Parathyroid adenoma (tissue), 2 donors: ENCODE results near the gene FAM20B.

ENCODE experiments used
- H2AFZ ChIP-seq: fragments of 300-600 bp; sonication (generic); one replicate; pipeline ENCODE4 v1.7.0; 2017; ENCODE audit warnings: antibody characterized with exemption, mild to moderate bottlenecking
- H3K27ac ChIP-seq: fragments of 300-600 bp; sonication (generic); one replicate; pipeline ENCODE4 v1.7.0; 2017
- H3K27me3 ChIP-seq: fragments of 300-600 bp; sonication (generic); one replicate; pipeline ENCODE4 v1.7.0; 2017; ENCODE audit warnings: low read length; ENCODE audit not compliant: control insufficient read depth, insufficient read depth
- H3K36me3 ChIP-seq: fragments of 300-600 bp; sonication (generic); one replicate; pipeline ENCODE4 v1.7.0; 2017; ENCODE audit warnings: low read length; ENCODE audit not compliant: control insufficient read depth, insufficient read depth
- H3K4me1 ChIP-seq: fragments of 300-600 bp; sonication (generic); one replicate; pipeline ENCODE4 v1.7.0; 2017; ENCODE audit warnings: control low read depth
- H3K4me2 ChIP-seq: fragments of 300-600 bp; sonication (generic); one replicate; pipeline ENCODE4 v1.7.0; 2017; ENCODE audit warnings: low read length
- H3K4me3 ChIP-seq: fragments of 300-600 bp; sonication (generic); one replicate; pipeline ENCODE4 v1.7.0; 2017; ENCODE audit warnings: low read depth, low read length
- H3K79me2 ChIP-seq: fragments of 300-600 bp; sonication (generic); one replicate; pipeline ENCODE4 v1.7.0; 2017; ENCODE audit warnings: control low read depth
- H3K9ac ChIP-seq: fragments of 300-600 bp; sonication (generic); one replicate; pipeline ENCODE4 v1.7.0; 2017; ENCODE audit warnings: mild to moderate bottlenecking
- H3K9me3 ChIP-seq: fragments of 300-600 bp; sonication (generic); one replicate; pipeline ENCODE4 v1.7.0; 2017; ENCODE audit warnings: low read length; ENCODE audit not compliant: control insufficient read depth
- TF ChIP-seq, protein P1 (sequence below): fragments of 300-600 bp; sonication (generic); IDR thresholded peaks from one replicate; pipeline ENCODE4 v1.7.0; 2017; ENCODE audit warnings: antibody characterized with exemption, mild to moderate bottlenecking
- donor health status: primary hyperparathyroidism.

Gene FAM20B

DNA sequence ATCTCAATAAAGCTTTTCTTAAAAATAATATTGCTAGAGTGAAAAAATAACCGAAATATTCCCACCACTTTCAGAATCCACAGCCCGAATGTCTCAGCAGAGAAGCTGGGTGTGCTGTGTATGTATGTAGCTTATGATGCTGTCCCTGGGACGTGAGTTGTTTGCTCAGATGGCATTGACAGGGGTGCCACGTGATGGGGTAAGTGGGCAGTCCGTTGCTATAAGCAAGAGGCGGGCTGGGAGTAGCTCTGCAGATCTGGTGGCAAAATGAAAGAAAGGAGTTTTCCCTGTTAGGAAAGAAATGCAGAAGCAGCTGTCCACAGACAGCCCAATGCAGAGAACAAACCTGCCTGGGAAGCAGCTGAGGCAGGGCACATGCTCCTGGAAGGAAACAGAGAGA is 3.8 kb upstream of the FAM20B start:
- Histone ChIP-seq H2AFZ (no peak overlapping the region), H3K4me1 (peaks cover 4% of the 10 kb centered on the region), H3K36me3 (no peaks in the 10 kb centered on the region), H3K79me2 (no peaks in the 10 kb centered on the region), H3K27ac (no peak overlapping the region), H3K9me3 (no peaks in the 10 kb centered on the region), H3K27me3 (no peaks in the 10 kb centered on the region), H3K4me2 (no peak overlapping the region), H3K4me3 (no peak overlapping the region), H3K9ac (no peak overlapping the region)
- TF ChIP-seq, protein P1, sequence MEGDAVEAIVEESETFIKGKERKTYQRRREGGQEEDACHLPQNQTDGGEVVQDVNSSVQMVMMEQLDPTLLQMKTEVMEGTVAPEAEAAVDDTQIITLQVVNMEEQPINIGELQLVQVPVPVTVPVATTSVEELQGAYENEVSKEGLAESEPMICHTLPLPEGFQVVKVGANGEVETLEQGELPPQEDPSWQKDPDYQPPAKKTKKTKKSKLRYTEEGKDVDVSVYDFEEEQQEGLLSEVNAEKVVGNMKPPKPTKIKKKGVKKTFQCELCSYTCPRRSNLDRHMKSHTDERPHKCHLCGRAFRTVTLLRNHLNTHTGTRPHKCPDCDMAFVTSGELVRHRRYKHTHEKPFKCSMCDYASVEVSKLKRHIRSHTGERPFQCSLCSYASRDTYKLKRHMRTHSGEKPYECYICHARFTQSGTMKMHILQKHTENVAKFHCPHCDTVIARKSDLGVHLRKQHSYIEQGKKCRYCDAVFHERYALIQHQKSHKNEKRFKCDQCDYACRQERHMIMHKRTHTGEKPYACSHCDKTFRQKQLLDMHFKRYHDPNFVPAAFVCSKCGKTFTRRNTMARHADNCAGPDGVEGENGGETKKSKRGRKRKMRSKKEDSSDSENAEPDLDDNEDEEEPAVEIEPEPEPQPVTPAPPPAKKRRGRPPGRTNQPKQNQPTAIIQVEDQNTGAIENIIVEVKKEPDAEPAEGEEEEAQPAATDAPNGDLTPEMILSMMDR = no peak

GRCh38 chr1:179023946-179024650 is 1.6 kb upstream of the FAM20B start:
- no peak overlapping the region for H3K27ac ChIP-seq
- H3K36me3 ChIP-seq = no peaks in the 10 kb centered on the region
- no peak overlapping the region for H3K9ac ChIP-seq
- peaks cover 7% of the 10 kb centered on the region for H3K4me1 ChIP-seq
- no peaks in the 10 kb centered on the region for H3K27me3 ChIP-seq
- no peak overlapping the region for H2AFZ ChIP-seq
- H3K4me3 ChIP-seq = no peak overlapping the region
- H3K4me2 ChIP-seq = no peak overlapping the region
- TF ChIP-seq, protein P1 = no peak
- H3K9me3 ChIP-seq = no peaks in the 10 kb centered on the region
- H3K79me2 ChIP-seq = no peaks in the 10 kb centered on the region

DNA sequence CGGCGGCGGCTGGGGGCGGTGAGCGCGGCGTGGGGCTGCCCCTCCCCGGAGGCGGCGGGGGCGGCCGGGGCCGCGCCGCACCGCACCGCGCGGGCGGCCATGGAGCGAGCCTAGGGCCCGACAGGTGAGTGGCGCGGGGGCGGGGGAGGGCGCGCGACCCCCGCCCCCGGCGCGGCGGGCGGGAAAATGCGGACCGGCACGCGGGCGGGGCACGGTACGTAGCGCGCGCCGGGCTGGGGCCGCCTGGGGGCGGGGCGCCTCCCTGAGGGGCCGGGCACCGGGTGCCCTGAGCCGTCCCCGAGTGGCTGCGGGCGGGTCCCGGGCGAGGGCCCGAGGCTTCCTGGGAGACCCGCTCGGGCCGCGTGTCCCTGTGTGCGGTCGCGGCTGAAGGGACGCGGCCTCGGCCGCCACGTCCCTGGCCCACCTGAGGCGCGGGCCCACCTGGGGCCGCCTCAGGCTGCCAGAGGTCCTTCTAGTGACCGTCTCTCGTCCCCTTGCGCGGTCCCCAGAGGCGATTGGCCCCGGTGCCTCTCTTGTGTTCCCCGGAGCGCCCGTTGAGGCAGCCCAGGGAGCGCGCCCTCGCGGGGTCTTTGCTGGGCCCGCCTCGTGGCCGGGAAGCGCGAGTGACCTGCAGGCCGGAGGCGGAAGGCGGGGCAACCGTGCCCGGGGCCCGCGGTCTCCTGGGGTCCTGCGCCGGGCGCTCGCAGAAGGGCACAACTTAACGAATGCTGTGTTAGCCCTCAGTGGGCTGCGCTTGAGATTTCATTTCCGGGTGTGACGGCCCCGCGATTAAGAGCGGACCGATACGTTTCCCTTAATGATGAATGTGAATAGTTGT is 500 bp downstream of the FAM20B start:
- H3K4me2 ChIP-seq = peak overlapping the region; percentile 92
- no peaks in the 10 kb centered on the region for H3K9me3 ChIP-seq
- H3K27ac ChIP-seq = peak overlapping the region; percentile 85
- peaks cover 7% of the 10 kb centered on the region for H3K4me1 ChIP-seq
- H3K79me2 ChIP-seq = no peaks in the 10 kb centered on the region
- TF ChIP-seq, protein P1 = no peak
- H2AFZ ChIP-seq = peak overlapping the region; percentile 84
- H3K36me3 ChIP-seq = no peaks in the 10 kb centered on the region
- peak overlapping the region; percentile 72 for H3K9ac ChIP-seq
- no peaks in the 10 kb centered on the region for H3K27me3 ChIP-seq
- H3K4me3 ChIP-seq = peak overlapping the region; percentile 82

DNA sequence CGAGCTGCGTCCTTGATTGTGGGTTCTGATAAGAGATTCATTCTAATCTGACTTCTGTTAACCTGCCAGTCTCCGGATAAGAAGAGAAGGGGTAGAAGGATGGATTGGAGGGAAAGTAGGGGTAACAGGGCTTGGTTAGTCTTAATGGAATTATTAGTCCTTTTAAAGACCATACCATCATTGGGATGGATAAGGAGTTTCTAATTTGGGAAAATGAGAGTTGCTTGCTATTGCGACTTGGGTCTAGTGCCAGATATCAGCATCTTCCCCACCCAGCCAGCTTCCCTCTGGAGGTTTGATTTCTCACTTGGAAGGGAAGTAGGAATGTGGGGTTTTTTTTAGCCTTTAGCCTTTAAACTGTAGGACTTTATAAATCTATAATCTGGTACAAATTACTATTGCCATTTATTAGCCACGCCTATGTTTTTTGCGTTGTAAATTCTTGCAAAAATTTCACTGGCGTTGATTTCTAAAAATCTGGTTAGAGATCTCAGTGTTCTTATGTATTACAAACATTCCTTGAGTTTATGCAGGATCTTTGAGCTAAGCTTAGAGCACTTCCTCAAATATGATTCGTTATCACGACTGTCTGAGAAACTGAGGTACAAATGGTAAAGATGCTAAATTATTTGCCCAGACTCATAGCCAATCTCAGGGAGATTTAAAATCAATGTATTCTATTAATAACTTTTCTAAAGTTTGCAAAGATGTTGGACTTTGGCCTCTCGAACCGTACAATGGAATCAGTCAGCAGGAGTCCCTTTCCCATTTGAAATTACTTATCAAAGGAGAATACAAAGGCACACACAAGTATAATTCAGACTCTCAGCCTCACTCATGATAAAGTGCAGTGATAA is 1.3 kb downstream of the FAM20B start:
- H3K4me1 ChIP-seq = peaks cover 7% of the 10 kb centered on the region
- H3K4me2 ChIP-seq = peak overlapping the region; percentile 92
- H3K79me2 ChIP-seq = no peaks in the 10 kb centered on the region
- peak overlapping the region; percentile 82 for H3K4me3 ChIP-seq
- H3K36me3 ChIP-seq = no peaks in the 10 kb centered on the region
- no peak overlapping the region for H3K9ac ChIP-seq
- peak overlapping the region; percentile 84 for H2AFZ ChIP-seq
- TF ChIP-seq, protein P1 = no peak
- no peaks in the 10 kb centered on the region for H3K27me3 ChIP-seq
- peak overlapping the region; percentile 85 for H3K27ac ChIP-seq
- H3K9me3 ChIP-seq = no peaks in the 10 kb centered on the region
